H1 (cell line): ENCODE data around the gene PDE6D. TPM values are rescaled to one million over a fixed set of nuclear protein-coding genes. Genes with fewer than 3 reads are reported as not detected.

Experiments
- BCL11A ChIP-seq, 2 experiments: IDR thresholded peaks; one replicate each; pipeline ENCODE4 v1.6.1; 2011; ENCODE audit warnings: low read depth in 2 of 2, low read length in 2 of 2, mild to moderate bottlenecking in 2 of 2
- CHD1 ChIP-seq: IDR thresholded peaks from 2 replicates; pipeline ENCODE4 v1.6.1; 2012; ENCODE audit warnings: low read depth, low read length, improper control_type of control experiment
- CHD2 ChIP-seq: IDR thresholded peaks from 2 replicates; pipeline ENCODE4 v1.6.1; 2012; ENCODE audit warnings: low read length, improper control_type of control experiment
- CTBP2 ChIP-seq: IDR thresholded peaks from 2 replicates; pipeline ENCODE4 v1.7.0; 2011; ENCODE audit warnings: borderline replicate concordance, mild to moderate bottlenecking, moderate library complexity, mixed read lengths, low read length; ENCODE audit not compliant: insufficient read depth, insufficient read length
- EP300 ChIP-seq, 2 experiments: IDR thresholded peaks; 1 replicate in 1 of 2; 2 replicates in 1 of 2; pipeline ENCODE4 v1.6.1; 2011 to 2012; ENCODE audit warnings: low read depth in 2 of 2, low read length in 2 of 2, mild to moderate bottlenecking in 2 of 2, borderline replicate concordance in 1 of 2, inconsistent platforms in 1 of 2, moderate library complexity in 1 of 2
- FOSL1 ChIP-seq: IDR thresholded peaks from 2 replicates; pipeline ENCODE4 v1.6.1; 2011; ENCODE audit warnings: mild to moderate bottlenecking, low read depth, low read length, moderate library complexity; ENCODE audit not compliant: insufficient read depth
- HDAC6 ChIP-seq: IDR thresholded peaks from one replicate; pipeline ENCODE4 v1.7.1; 2012; ENCODE audit warnings: low read depth, mild to moderate bottlenecking, inconsistent platforms, low read length, moderate library complexity
- JUND ChIP-seq: IDR thresholded peaks from 2 replicates; pipeline ENCODE4 v1.6.1; 2011; ENCODE audit warnings: mild to moderate bottlenecking, improper control_type of control experiment, low read length
- KDM1A ChIP-seq: fragments of 200-600, 300-600 bp; sonication (generic); IDR thresholded peaks from 2 replicates; pipeline ENCODE4 v1.7.1; 2016; ENCODE audit warnings: mild to moderate bottlenecking, low read length, borderline replicate concordance
- MAFK ChIP-seq: IDR thresholded peaks from 2 replicates; pipeline ENCODE4 v1.6.1; 2012; ENCODE audit warnings: low read depth, mild to moderate bottlenecking, improper control_type of control experiment, low read length
- NRF1 ChIP-seq: IDR thresholded peaks from 2 replicates; pipeline ENCODE4 v1.6.1; 2011; ENCODE audit warnings: mild to moderate bottlenecking, low read depth, low read length, improper control_type of control experiment
- POU5F1 ChIP-seq: IDR thresholded peaks from 2 replicates; pipeline ENCODE4 v1.6.1; 2011; ENCODE audit warnings: low read depth, mild to moderate bottlenecking, low read length, moderate library complexity
- SIN3A ChIP-seq, 2 experiments: IDR thresholded peaks in 1 of 2; conservative IDR thresholded peaks in 1 of 2; 2 replicates each; pipeline ENCODE4 v1.6.1; 2011 to 2012; ENCODE audit warnings: low read length in 2 of 2, improper control_type of control experiment in 1 of 2, low read depth in 1 of 2, mild to moderate bottlenecking in 1 of 2
- SRF ChIP-seq: IDR thresholded peaks from 2 replicates; pipeline ENCODE4 v1.6.1; 2011; ENCODE audit warnings: mild to moderate bottlenecking, low read depth, low read length, moderate library complexity
- TAF7 ChIP-seq: optimal IDR thresholded peaks from 2 replicates; pipeline ENCODE3; 2011; ENCODE audit warnings: low read depth, mild to moderate bottlenecking, inconsistent platforms, low read length, moderate library complexity, borderline replicate concordance
- TBP ChIP-seq: IDR thresholded peaks from 2 replicates; pipeline ENCODE4 v1.6.1; 2011; ENCODE audit warnings: low read depth, low read length, improper control_type of control experiment
- TEAD4 ChIP-seq: IDR thresholded peaks from 2 replicates; pipeline ENCODE4 v1.6.1; 2012; ENCODE audit warnings: low read depth, low read length, inconsistent platforms, mixed read lengths
- polyA plus RNA-seq, 7 experiments: library from polyadenylated mRNA; depleted of rRNA in 3 of 7; stranded (reverse) in 5 of 7; unstranded in 2 of 7; fragments of >200 nt in 5 of 7; fragments of 200-250 nt in 2 of 7; gene quantifications; 1 replicate in 5 of 7; 2 replicates in 1 of 7; 4 replicates in 1 of 7; pipeline versions ENCODE4 v1.2.1 to v1.2.3, GENCODE V29; 2011 to 2013; ENCODE audit warnings: missing spikeins in 2 of 7, mixed read lengths in 2 of 7
- total RNA-seq: library from RNA; stranded (reverse); fragmentation: NEBNext Ultra II Directional; extraction: Animal tissue kit (Norgen Biotek cat#: 25700); gene quantifications from 2 replicates; pipeline ENCODE4 v1.2.1, GENCODE V29; 2021
- TF ChIP-seq, protein P1 (sequence below): IDR thresholded peaks from 2 replicates; pipeline ENCODE4 v1.6.1; 2012; ENCODE audit warnings: low read length, inconsistent platforms
- TF ChIP-seq, protein P2 (sequence below): IDR thresholded peaks from 2 replicates; pipeline ENCODE4 v1.6.1; 2012; ENCODE audit warnings: inconsistent platforms

The PDE6D gene
- total and polyA plus RNA-seq, 2 of the 8 experiments (the other 6 are each of a cell fraction or from before 2014, with no cell fraction given): 33.7 to 63.9 TPM

DNA sequence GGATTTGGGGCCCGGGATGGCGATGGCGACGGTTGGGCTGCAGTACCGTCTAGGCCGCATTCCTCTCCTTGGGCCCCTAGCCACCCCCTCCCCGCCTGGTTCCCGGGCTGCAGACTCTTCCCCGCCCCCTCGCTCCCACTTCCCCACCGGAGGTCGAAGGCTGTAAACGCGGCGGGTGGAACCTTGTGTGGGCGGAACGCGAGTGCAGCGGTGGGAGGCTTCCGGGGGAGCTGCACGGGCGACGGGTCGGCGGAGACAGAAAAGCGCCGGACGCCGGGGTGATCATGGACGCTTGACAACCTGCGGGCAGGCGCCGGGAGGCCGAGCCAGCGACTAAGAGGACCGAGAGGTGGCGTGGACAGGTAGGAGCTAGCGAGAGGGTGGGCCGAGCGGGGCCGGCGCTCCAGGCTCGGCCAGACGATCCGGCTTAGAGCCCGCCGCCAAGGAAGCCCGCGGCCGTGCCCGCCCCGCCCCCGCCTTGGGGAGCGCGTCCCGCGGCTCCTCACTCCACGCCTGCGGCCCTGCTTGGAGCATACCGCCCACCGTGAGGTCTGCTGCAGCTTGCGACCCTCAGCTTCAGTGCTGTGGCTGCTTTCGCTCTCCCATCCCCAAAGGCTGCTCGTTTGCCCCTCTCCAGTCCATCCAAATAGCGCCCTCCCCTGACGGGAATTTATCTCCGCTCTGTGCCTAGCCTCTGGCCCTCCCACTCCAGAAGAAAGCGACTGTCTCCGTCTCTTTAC, 5.3 kb upstream of the PDE6D start, which contains the start of gene COPS7B (continued):
- no peak for TF ChIP-seq MAFK
- peak in 1 of 2 experiments; percentile 90; a peak in 3 of 4 replicates for TF ChIP-seq SIN3A (conservative IDR thresholded peaks at IDR 0.05 in 1 of 2, IDR thresholded peaks at IDR 0.05 in 1 of 2; ENCODE audit: low read depth in 1 of 2, low read length in 2 of 2)
- TF ChIP-seq TEAD4: peak; percentile 95
- TF ChIP-seq SRF: peak; percentile 53; the same call in 1 of the 2 replicates
- TF ChIP-seq, protein P1, sequence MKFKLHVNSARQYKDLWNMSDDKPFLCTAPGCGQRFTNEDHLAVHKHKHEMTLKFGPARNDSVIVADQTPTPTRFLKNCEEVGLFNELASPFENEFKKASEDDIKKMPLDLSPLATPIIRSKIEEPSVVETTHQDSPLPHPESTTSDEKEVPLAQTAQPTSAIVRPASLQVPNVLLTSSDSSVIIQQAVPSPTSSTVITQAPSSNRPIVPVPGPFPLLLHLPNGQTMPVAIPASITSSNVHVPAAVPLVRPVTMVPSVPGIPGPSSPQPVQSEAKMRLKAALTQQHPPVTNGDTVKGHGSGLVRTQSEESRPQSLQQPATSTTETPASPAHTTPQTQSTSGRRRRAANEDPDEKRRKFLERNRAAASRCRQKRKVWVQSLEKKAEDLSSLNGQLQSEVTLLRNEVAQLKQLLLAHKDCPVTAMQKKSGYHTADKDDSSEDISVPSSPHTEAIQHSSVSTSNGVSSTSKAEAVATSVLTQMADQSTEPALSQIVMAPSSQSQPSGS: no peak
- no peak for TF ChIP-seq BCL11A (IDR thresholded peaks at IDR 0.05; ENCODE audit: low read depth in 2 of 2, low read length in 2 of 2)
- TF ChIP-seq JUND: peak; percentile 63
- TF ChIP-seq TBP: peak; percentile 82
- TF ChIP-seq NRF1: no peak
- no peak for TF ChIP-seq HDAC6
- peak; percentile 49; the same call in 1 of the 2 replicates for TF ChIP-seq CHD2
- TF ChIP-seq CTBP2: peak; percentile 56
- TF ChIP-seq FOSL1: peak; percentile 58; the same call in 1 of the 2 replicates
- 0 out of 2 replicates have a peak, but pooled peaks have one; percentile 47 for TF ChIP-seq POU5F1
- no peak for TF ChIP-seq KDM1A
- TF ChIP-seq TAF7: peak; percentile 86
- peak in 1 of 2 experiments; percentile 83; a peak in 1 of 3 replicates for TF ChIP-seq EP300 (IDR thresholded peaks at IDR 0.05; ENCODE audit: borderline replicate concordance in 1 of 2, low read depth in 2 of 2, low read length in 2 of 2)
- TF ChIP-seq, protein P2, sequence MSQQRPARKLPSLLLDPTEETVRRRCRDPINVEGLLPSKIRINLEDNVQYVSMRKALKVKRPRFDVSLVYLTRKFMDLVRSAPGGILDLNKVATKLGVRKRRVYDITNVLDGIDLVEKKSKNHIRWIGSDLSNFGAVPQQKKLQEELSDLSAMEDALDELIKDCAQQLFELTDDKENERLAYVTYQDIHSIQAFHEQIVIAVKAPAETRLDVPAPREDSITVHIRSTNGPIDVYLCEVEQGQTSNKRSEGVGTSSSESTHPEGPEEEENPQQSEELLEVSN: peak; percentile 72
- TF ChIP-seq CHD1: no peak
